RWPE2 (cell line): ENCODE measurements around the gene HS2ST1.

Experiments
- ATAC-seq: fragments of 200-7000 bp; cut with Tn5 transposase; 3 replicates; pipeline ENCODE4 v1.9.1; 2021; ENCODE audit warnings: low read depth
- DNase-seq: peaks from one replicate; pipeline ENCODE4 v3.0.0-alpha.2; 2020; ENCODE audit warnings: low spot score
- H3K27ac ChIP-seq: fragments of 450-650 bp; 2 replicates; pipeline ENCODE4 v1.5.1; 2017; ENCODE audit warnings: mild to moderate bottlenecking; ENCODE audit not compliant: poor library complexity, severe bottlenecking
- H3K27me3 ChIP-seq: fragments of 250-450 bp; sonication (Bioruptor Pico); 2 replicates; pipeline ENCODE4 v1.5.1; 2021; ENCODE audit warnings: mild to moderate bottlenecking, moderate library complexity; ENCODE audit not compliant: insufficient read depth, poor library complexity, severe bottlenecking
- H3K36me3 ChIP-seq: fragments of 250-450 bp; sonication (Bioruptor Pico); 2 replicates; pipeline ENCODE4 v1.5.1; 2020; ENCODE audit warnings: low read depth, mild to moderate bottlenecking, moderate library complexity
- H3K4me1 ChIP-seq: fragments of 250-450 bp; sonication (Bioruptor Pico); 2 replicates; pipeline ENCODE4 v1.5.1; 2021; ENCODE audit warnings: mild to moderate bottlenecking, moderate library complexity; ENCODE audit not compliant: insufficient read depth, poor library complexity, severe bottlenecking
- H3K4me3 ChIP-seq: fragments of 250-450 bp; sonication (Bioruptor Pico); 2 replicates; pipeline ENCODE4 v1.5.1; 2021; ENCODE audit warnings: mild to moderate bottlenecking, moderate library complexity; ENCODE audit not compliant: severe bottlenecking
- H3K9me3 ChIP-seq: fragments of 250-450 bp; sonication (Bioruptor Pico); 2 replicates; pipeline ENCODE4 v1.5.1; 2021; ENCODE audit warnings: mild to moderate bottlenecking, moderate library complexity; ENCODE audit not compliant: severe bottlenecking
- CTCF ChIP-seq: fragments of 450-650 bp; IDR thresholded peaks from one replicate; pipeline ENCODE4 v1.5.1; 2017; ENCODE audit warnings: mild to moderate bottlenecking, moderate library complexity; ENCODE audit not compliant: poor library complexity, severe bottlenecking

HS2ST1 gene

GRCh38 chr1:87044424-87044823 lies 130.0 kb downstream of the HS2ST1 start:
- DNase-seq (no peak), ATAC-seq (no peak)
- Histone ChIP-seq H3K4me1 (no peaks in the 10 kb centered on the region), H3K27ac (no peak overlapping the region), H3K36me3 (no peaks in the 10 kb centered on the region), H3K4me3 (no peak overlapping the region), H3K27me3 (no peaks in the 10 kb centered on the region), H3K9me3 (no peaks in the 10 kb centered on the region)
- TF ChIP-seq CTCF: no peak

- Histone ChIP-seq H3K9me3 (no peaks in the 10 kb centered on the region), H3K27me3 (no peaks in the 10 kb centered on the region), H3K27ac (no peak overlapping the region), H3K4me3 (no peak overlapping the region), H3K36me3 (no peaks in the 10 kb centered on the region), H3K4me1 (no peaks in the 10 kb centered on the region)
- no peak for TF ChIP-seq CTCF
- DNase-seq: no peak
- ATAC-seq: no peak
Observed at GRCh38 chr1:87044840-87045239, 130.4 kb downstream of the HS2ST1 start.

- Histone ChIP-seq H3K4me1 (no peaks in the 10 kb centered on the region), H3K27ac (no peak overlapping the region), H3K4me3 (no peak overlapping the region), H3K27me3 (no peaks in the 10 kb centered on the region), H3K36me3 (no peaks in the 10 kb centered on the region), H3K9me3 (no peaks in the 10 kb centered on the region)
- no peak for TF ChIP-seq CTCF
- ATAC-seq: no peak
- DNase-seq: no peak
Observed at GRCh38 chr1:87045761-87046304, 131.4 kb downstream of the HS2ST1 start.

GRCh38 chr1:87046951-87047350 lies 132.5 kb downstream of the HS2ST1 start:
- Histone ChIP-seq H3K27ac (no peak overlapping the region), H3K4me3 (no peak overlapping the region), H3K9me3 (no peaks in the 10 kb centered on the region), H3K4me1 (no peaks in the 10 kb centered on the region), H3K36me3 (no peaks in the 10 kb centered on the region), H3K27me3 (no peaks in the 10 kb centered on the region)
- TF ChIP-seq CTCF: no peak
- ATAC-seq (no peak), DNase-seq (no peak)

- ATAC-seq: no peak
- no peak overlapping the region for H3K27ac ChIP-seq
Observed at GRCh38 chr1:87048237-87048636, 133.8 kb downstream of the HS2ST1 start.

More at GRCh38 chr1:87048237-87048636, 133.8 kb downstream of the HS2ST1 start:
- H3K4me1 ChIP-seq: no peaks in the 10 kb centered on the region
- H3K4me3 ChIP-seq: no peak overlapping the region
- no peak for TF ChIP-seq CTCF
- no peaks in the 10 kb centered on the region for H3K27me3 ChIP-seq
- H3K9me3 ChIP-seq: no peaks in the 10 kb centered on the region
- no peaks in the 10 kb centered on the region for H3K36me3 ChIP-seq
- DNase-seq: no peak
